Measurements from ENCODE around the gene PAK6. TPM values are rescaled to one million over a fixed set of nuclear protein-coding genes. Genes with fewer than 3 reads are reported as not detected.

The PAK6 gene
- total and polyA plus RNA-seq, 11 donors: 0.93 to 17.4 (median 7.6) TPM

GRCh38 chr15:40286061-40286532, 47.2 kb downstream of the PAK6 start:
- peak; percentile 33 to 59 (median 44) for ATAC-seq
- 55 to 69% (median 61%) methylated on average over 6 to 7 of the region's 7 CpGs for WGBS, 4 donors

DNA sequence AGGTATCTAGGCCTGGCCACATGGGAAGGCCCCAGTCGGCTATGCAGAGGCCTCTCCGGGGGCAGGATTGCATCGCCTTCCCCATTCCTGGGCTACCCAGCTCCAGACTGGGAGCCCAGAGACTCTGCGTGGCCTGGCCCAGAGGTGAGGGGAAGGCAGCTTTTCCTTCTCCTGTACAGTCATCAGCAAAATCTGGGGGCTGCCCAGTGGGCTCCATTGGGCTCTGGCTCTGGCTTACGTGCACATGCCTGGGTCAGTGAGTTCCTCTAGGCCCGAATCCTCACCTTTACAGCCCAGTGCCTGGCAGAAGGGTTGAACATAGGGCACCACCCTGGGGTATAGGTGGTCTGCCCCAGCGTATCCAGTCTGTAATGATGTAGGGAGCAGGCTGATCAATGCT, 47.9 kb downstream of the PAK6 start:
- intact Hi-C loops (cut with DNase I): loop anchor here in 1 of 10 donors (5.0 kb wide), 1 partner anchor 136 kb away; no protein-coding TSS in a partner anchor
- H3K4me1 ChIP-seq: peaks cover 0 to 53% (median 33%) of the 10 kb centered on the region in 12 donors
- H3K4me3 ChIP-seq: no peak overlapping the region
- TF ChIP-seq, protein P1, sequence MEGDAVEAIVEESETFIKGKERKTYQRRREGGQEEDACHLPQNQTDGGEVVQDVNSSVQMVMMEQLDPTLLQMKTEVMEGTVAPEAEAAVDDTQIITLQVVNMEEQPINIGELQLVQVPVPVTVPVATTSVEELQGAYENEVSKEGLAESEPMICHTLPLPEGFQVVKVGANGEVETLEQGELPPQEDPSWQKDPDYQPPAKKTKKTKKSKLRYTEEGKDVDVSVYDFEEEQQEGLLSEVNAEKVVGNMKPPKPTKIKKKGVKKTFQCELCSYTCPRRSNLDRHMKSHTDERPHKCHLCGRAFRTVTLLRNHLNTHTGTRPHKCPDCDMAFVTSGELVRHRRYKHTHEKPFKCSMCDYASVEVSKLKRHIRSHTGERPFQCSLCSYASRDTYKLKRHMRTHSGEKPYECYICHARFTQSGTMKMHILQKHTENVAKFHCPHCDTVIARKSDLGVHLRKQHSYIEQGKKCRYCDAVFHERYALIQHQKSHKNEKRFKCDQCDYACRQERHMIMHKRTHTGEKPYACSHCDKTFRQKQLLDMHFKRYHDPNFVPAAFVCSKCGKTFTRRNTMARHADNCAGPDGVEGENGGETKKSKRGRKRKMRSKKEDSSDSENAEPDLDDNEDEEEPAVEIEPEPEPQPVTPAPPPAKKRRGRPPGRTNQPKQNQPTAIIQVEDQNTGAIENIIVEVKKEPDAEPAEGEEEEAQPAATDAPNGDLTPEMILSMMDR (IDR thresholded peaks at IDR 0.05): no peak
- no peak for TF ChIP-seq POLR2A (IDR thresholded peaks at IDR 0.05)
- ATAC-seq: no peak
- peaks cover 0 to 43% (median 0%) of the 10 kb centered on the region in 9 donors for H3K36me3 ChIP-seq
- H3K27ac ChIP-seq: peak overlapping the region in 1 of 12 donors; percentile 20
- peak in 1 of 5 donors; percentile 46 for DNase-seq
- peaks cover 11 to 24% (median 16%) of the 10 kb centered on the region in 9 donors for H3K27me3 ChIP-seq
- H3K9me3 ChIP-seq: no peaks in the 10 kb centered on the region
- 81 to 90% (median 83%) methylated on average over 2 to 7 of the region's 7 CpGs for WGBS, 4 donors

More at GRCh38 chr15:40286061-40286532, 47.2 kb downstream of the PAK6 start:
- intact Hi-C loops (cut with DNase I): loop anchor here in 1 of 10 donors (5.0 kb wide), 1 partner anchor 136 kb away; no protein-coding TSS in a partner anchor
- DNase-seq: peak in 2 of 5 donors; percentile 52 to 58
- Histone ChIP-seq H3K27me3 (peaks cover 14 to 31% (median 23%) of the 10 kb centered on the region in 9 donors), H3K4me3 (no peak overlapping the region), H3K36me3 (peaks cover 0 to 36% (median 0%) of the 10 kb centered on the region in 9 donors), H3K9me3 (no peaks in the 10 kb centered on the region), H3K4me1 (peaks cover 0 to 52% (median 28%) of the 10 kb centered on the region in 12 donors), H3K27ac (peak overlapping the region in 9 of 12 donors; percentile 1 to 67 (median 23))
- TF ChIP-seq, protein P1 (IDR thresholded peaks at IDR 0.05): no peak
- TF ChIP-seq POLR2A (IDR thresholded peaks at IDR 0.05): no peak

DNA sequence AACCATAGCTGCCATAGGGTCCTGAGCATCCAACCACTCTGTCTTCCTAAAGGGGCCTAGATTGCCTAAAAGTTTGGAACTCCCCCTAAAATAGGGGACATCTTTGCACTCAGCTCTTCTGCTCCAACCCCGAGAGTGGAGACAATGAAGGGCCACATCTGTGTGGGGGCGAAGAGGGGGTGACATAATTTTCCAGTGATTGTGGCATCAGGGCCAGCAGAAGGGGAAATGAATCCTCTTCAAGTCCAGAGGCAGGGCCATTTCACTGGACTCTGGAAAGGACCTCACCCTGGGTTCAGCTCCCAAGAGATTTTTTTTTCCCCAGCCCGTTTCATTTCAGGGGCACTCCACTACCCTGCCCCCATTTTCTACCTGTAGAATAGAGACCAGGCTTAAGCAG, 48.6 kb downstream of the PAK6 start:
- H3K4me1 ChIP-seq: peaks cover 0 to 53% (median 29%) of the 10 kb centered on the region in 12 donors
- H3K27ac ChIP-seq: no peak overlapping the region
- H3K9me3 ChIP-seq: no peaks in the 10 kb centered on the region
- DNase-seq (no peak), ATAC-seq (no peak)
- H3K4me3 ChIP-seq: no peak overlapping the region
- H3K27me3 ChIP-seq: peaks cover 6 to 17% (median 11%) of the 10 kb centered on the region in 9 donors
- 83 to 92% (median 87%) methylated on average over 3 of the region's 3 CpGs for WGBS, 4 donors
- no peak for TF ChIP-seq POLR2A (IDR thresholded peaks at IDR 0.05)
- peaks cover 0 to 50% (median 0%) of the 10 kb centered on the region in 9 donors for H3K36me3 ChIP-seq
- intact Hi-C loops (cut with DNase I): loop anchor here in 1 of 10 donors (5.0 kb wide), 1 partner anchor 135 kb away; no protein-coding TSS in a partner anchor

DNA sequence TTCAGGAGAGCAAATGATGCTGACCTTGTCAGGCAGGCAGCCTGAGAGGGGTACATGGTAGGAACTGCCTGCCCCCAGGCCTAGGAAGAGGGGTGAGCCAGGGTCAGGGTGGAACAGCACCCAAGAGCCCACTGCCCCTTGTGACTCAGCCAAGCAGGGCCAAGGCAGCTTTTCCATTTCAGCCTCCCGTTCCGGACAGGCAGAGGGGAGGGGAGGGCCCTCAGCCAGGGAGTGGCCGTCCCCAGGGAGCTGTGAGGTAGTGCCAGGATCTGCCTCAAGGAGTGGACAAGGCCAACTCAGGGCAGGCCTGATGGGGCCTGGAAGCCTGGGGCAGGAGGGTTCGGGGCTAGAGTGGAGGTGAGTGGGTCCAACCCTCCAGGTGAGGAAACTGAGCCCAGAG, 49.1 kb downstream of the PAK6 start:
- DNase-seq (peak in 1 of 5 donors; percentile 60), ATAC-seq (peak in 1 of 4 donors; percentile 15)
- Histone ChIP-seq H3K27me3 (peaks cover 3 to 13% (median 7%) of the 10 kb centered on the region in 9 donors), H3K4me3 (no peak overlapping the region), H3K36me3 (peaks cover 0 to 55% (median 0%) of the 10 kb centered on the region in 9 donors), H3K4me1 (peaks cover 0 to 53% (median 25%) of the 10 kb centered on the region in 12 donors), H3K27ac (no peak overlapping the region), H3K9me3 (no peaks in the 10 kb centered on the region)
- 41 to 71% (median 53%) methylated on average over 4 of the region's 4 CpGs for WGBS, 4 donors
- TF ChIP-seq, protein P1 (IDR thresholded peaks at IDR 0.05): no peak
- TF ChIP-seq POLR2A (IDR thresholded peaks at IDR 0.05): no peak
- intact Hi-C loops (cut with DNase I): loop anchor here in 1 of 10 donors (5.0 kb wide), 1 partner anchor 134 kb away; no protein-coding TSS in a partner anchor

Data from heart left ventricle (tissue), 16 donors.